Measurements from ENCODE around the gene PRR36. TPM values are rescaled to one million over a fixed set of nuclear protein-coding genes. Genes with fewer than 3 reads are reported as not detected.

Gene PRR36
- total and polyA plus RNA-seq, 4 donors, result 0.09 to 0.13 TPM; not detected in 2

Other genes with a start within 250 kb of the PRR36 start
- 10 to 100 TPM; 25.4 to 34.1 TPM for gene XAB2, start 244.8 kb downstream of the PRR36 start, total RNA-seq
- gene XAB2, start 244.8 kb downstream of the PRR36 start, polyA plus RNA-seq, result 10 to 100 TPM; 17.0 to 93.8 TPM
- 10 to 100 TPM; 81.2 to 95.7 TPM for gene PET100, start 244.6 kb downstream of the PRR36 start, total RNA-seq
- 10 to 100 TPM; 67.6 to 96.4 TPM for gene PET100, start 244.6 kb downstream of the PRR36 start, polyA plus RNA-seq
- gene PCP2, start 240.7 kb downstream of the PRR36 start, total RNA-seq, result not detected
- gene PCP2, start 240.7 kb downstream of the PRR36 start, polyA plus RNA-seq, result not detected
- 10 to 100 TPM; 30.3 to 35.4 TPM for gene STXBP2, start 237.3 kb downstream of the PRR36 start, total RNA-seq
- gene STXBP2, start 237.3 kb downstream of the PRR36 start, polyA plus RNA-seq, result 10 to 100 TPM; 11.4 to 27.4 TPM
- gene RETN, start 205.3 kb downstream of the PRR36 start, total RNA-seq, result not detected
- gene RETN, start 205.3 kb downstream of the PRR36 start, polyA plus RNA-seq, result 1 to 10 TPM in 1 of 2 donors, not detected in 1; 2.6 TPM
- gene MCEMP1, start 197.3 kb downstream of the PRR36 start, total RNA-seq, result 1 to 10 TPM in 1 of 2 donors, under 1 TPM in 1; 0.63 to 4.3 TPM
- 1 to 10 TPM in 1 of 2 donors, under 1 TPM in 1; 0.10 to 8.3 TPM for gene MCEMP1, start 197.3 kb downstream of the PRR36 start, polyA plus RNA-seq
- 10 to 100 TPM; 54.0 to 60.1 TPM for gene TRAPPC5, start 193.6 kb downstream of the PRR36 start, total RNA-seq
- gene TRAPPC5, start 193.6 kb downstream of the PRR36 start, polyA plus RNA-seq, result 10 to 100 TPM; 26.8 to 79.6 TPM
- 1 to 10 TPM in 1 of 2 donors, under 1 TPM in 1; 0.36 to 2.9 TPM for gene FCER2, start 172.3 kb downstream of the PRR36 start, total RNA-seq
- gene FCER2, start 172.3 kb downstream of the PRR36 start, polyA plus RNA-seq, result not detected
- 10 to 100 TPM in 1 of 2 donors, 1 to 10 TPM in 1; 2.8 to 26.8 TPM for gene CLEC4G, start 142.3 kb downstream of the PRR36 start, total RNA-seq
- gene CLEC4G, start 142.3 kb downstream of the PRR36 start, polyA plus RNA-seq, result 1 to 10 TPM in 1 of 2 donors, not detected in 1; 2.3 TPM
- 10 to 100 TPM; 19.2 to 63.9 TPM for gene CD209, start 126.9 kb downstream of the PRR36 start, total RNA-seq
- gene CD209, start 126.9 kb downstream of the PRR36 start, polyA plus RNA-seq, result 1 to 10 TPM; 1.0 to 3.1 TPM
- not detected for gene CLEC4M, start 111.1 kb downstream of the PRR36 start, total RNA-seq
- under 1 TPM in 1 of 2 donors, not detected in 1; 0.50 TPM for gene CLEC4M, start 111.1 kb downstream of the PRR36 start, polyA plus RNA-seq
- 10 to 100 TPM; 13.0 to 13.4 TPM for gene EVI5L, start 44.2 kb downstream of the PRR36 start, total RNA-seq
- gene EVI5L, start 44.2 kb downstream of the PRR36 start, polyA plus RNA-seq, result 10 to 100 TPM in 1 of 2 donors, 1 to 10 TPM in 1; 4.3 to 11.9 TPM
- gene LRRC8E, start 14.1 kb upstream of the PRR36 start, total RNA-seq, result under 1 TPM in 1 of 2 donors, not detected in 1; 0.60 TPM
- not detected for gene LRRC8E, start 14.1 kb upstream of the PRR36 start, polyA plus RNA-seq
- gene MAP2K7, start 29.5 kb upstream of the PRR36 start, total RNA-seq, result 10 to 100 TPM; 26.6 to 34.3 TPM
- gene MAP2K7, start 29.5 kb upstream of the PRR36 start, polyA plus RNA-seq, result 10 to 100 TPM; 14.7 to 23.3 TPM
- under 1 TPM in 1 of 2 donors, not detected in 1; 0.84 TPM for gene TGFBR3L, start 40.4 kb upstream of the PRR36 start, total RNA-seq
- gene TGFBR3L, start 40.4 kb upstream of the PRR36 start, polyA plus RNA-seq, result 1 to 10 TPM in 1 of 2 donors, not detected in 1; 1.5 TPM
- 10 to 100 TPM; 20.0 to 26.6 TPM for gene SNAPC2, start 45.9 kb upstream of the PRR36 start, total RNA-seq
- gene SNAPC2, start 45.9 kb upstream of the PRR36 start, polyA plus RNA-seq, result 10 to 100 TPM; 12.0 to 22.6 TPM
- gene CTXN1, start 51.7 kb upstream of the PRR36 start, total RNA-seq, result 1 to 10 TPM; 1.9 to 2.5 TPM
- under 1 TPM in 1 of 2 donors, not detected in 1; 0.51 TPM for gene CTXN1, start 51.7 kb upstream of the PRR36 start, polyA plus RNA-seq
- 10 to 100 TPM; 44.5 to 53.5 TPM for gene TIMM44, start 69.3 kb upstream of the PRR36 start, total RNA-seq
- gene TIMM44, start 69.3 kb upstream of the PRR36 start, polyA plus RNA-seq, result 100 to 1,000 TPM in 1 of 2 donors, 10 to 100 TPM in 1; 26.4 to 126 TPM
- gene ELAVL1, start 131.3 kb upstream of the PRR36 start, total RNA-seq, result 10 to 100 TPM; 48.5 to 48.9 TPM
- 10 to 100 TPM in 1 of 2 donors, 1 to 10 TPM in 1; 8.1 to 24.2 TPM for gene ELAVL1, start 131.3 kb upstream of the PRR36 start, polyA plus RNA-seq
- not detected for gene CCL25, start 178.4 kb upstream of the PRR36 start, total RNA-seq
- gene CCL25, start 178.4 kb upstream of the PRR36 start, polyA plus RNA-seq, result 10 to 100 TPM in 1 of 2 donors, not detected in 1; 25.2 TPM